HUES48 (cell line): ENCODE data around the gene CD74.
"Not testable (repeated sequence)": the region's sequence is repeated elsewhere in the genome, so short reads cannot be mapped to it uniquely, and the experiment has no call there.

ENCODE experiments used
- H3K27ac ChIP-seq: one replicate; pipeline ENCODE4 v1.7.0; 2013; ENCODE audit warnings: low read depth, low read length, inconsistent platforms
- H3K27me3 ChIP-seq: 2 replicates; pipeline ENCODE4 v1.6.1; 2013; ENCODE audit warnings: mild to moderate bottlenecking, low read length; ENCODE audit not compliant: control insufficient read depth, insufficient read depth
- H3K36me3 ChIP-seq: 2 replicates; pipeline ENCODE4 v1.6.1; 2013; ENCODE audit warnings: low read length; ENCODE audit not compliant: control insufficient read depth, insufficient read depth
- H3K4me1 ChIP-seq: 2 replicates; pipeline ENCODE4 v1.6.1; 2013; ENCODE audit warnings: mild to moderate bottlenecking, low read length; ENCODE audit not compliant: control insufficient read depth, insufficient read depth
- H3K4me3 ChIP-seq: 2 replicates; pipeline ENCODE4 v1.5.1; 2013; ENCODE audit warnings: mild to moderate bottlenecking, low read depth, low read length
- H3K9ac ChIP-seq: 2 replicates; pipeline ENCODE4 v1.6.1; 2013; ENCODE audit warnings: mild to moderate bottlenecking, low read depth, low read length, moderate library complexity
- H3K9me3 ChIP-seq: 2 replicates; pipeline ENCODE4 v1.6.1; 2013; ENCODE audit warnings: low read length; ENCODE audit not compliant: control insufficient read depth, insufficient read depth

The CD74 gene

GRCh38 chr5:150412319-150413175 is at the start of gene CD74:
TSS of gene CD74 (minus strand) at chr5:150412910. CDS start at chr5:150412749, 161 bp downstream.
- no peaks in the 10 kb centered on the region for H3K27me3 ChIP-seq
- H3K4me3 ChIP-seq: peak within 1 kb of the TSS; percentile 50; the same call in 1 of the 2 replicates
- 0 out of 2 replicates have a peak within 1 kb of the TSS, but pooled peaks have one; percentile 11 for H3K9ac ChIP-seq
- H3K27ac ChIP-seq: peak within 1 kb of the TSS; percentile 46
- peaks cover 27% of the 10 kb centered on the region for H3K4me1 ChIP-seq
- H3K9me3 ChIP-seq: no peaks in the 10 kb centered on the region
- H3K36me3 ChIP-seq: no peaks in the 10 kb centered on the region

- Histone ChIP-seq H3K9ac (no peak overlapping the region), H3K4me1 (peaks cover 41% of the 10 kb centered on the region), H3K27ac (peak overlapping the region; percentile 70), H3K9me3 (no peaks in the 10 kb centered on the region), H3K27me3 (no peaks in the 10 kb centered on the region), H3K36me3 (no peaks in the 10 kb centered on the region), H3K4me3 (no peak overlapping the region)
Measured at GRCh38 chr5:150461231-150461630, 48.5 kb upstream of the CD74 start.

GRCh38 chr5:150460781-150461180 is 48.1 kb upstream of the CD74 start:
- no peaks in the 10 kb centered on the region for H3K9me3 ChIP-seq
- no peak overlapping the region for H3K9ac ChIP-seq
- peak overlapping the region; percentile 70 for H3K27ac ChIP-seq
- no peaks in the 10 kb centered on the region for H3K36me3 ChIP-seq
- peaks cover 41% of the 10 kb centered on the region for H3K4me1 ChIP-seq
- H3K27me3 ChIP-seq: no peaks in the 10 kb centered on the region
- H3K4me3 ChIP-seq: no peak overlapping the region

- no peak overlapping the region for H3K4me3 ChIP-seq
- H3K27me3 ChIP-seq: no peaks in the 10 kb centered on the region
- no peak overlapping the region for H3K9ac ChIP-seq
- H3K27ac ChIP-seq: no peak overlapping the region
- peaks cover 37% of the 10 kb centered on the region for H3K4me1 ChIP-seq
- H3K36me3 ChIP-seq: no peaks in the 10 kb centered on the region
- H3K9me3 ChIP-seq: no peaks in the 10 kb centered on the region
Measured at GRCh38 chr5:150458802-150459557, 46.3 kb upstream of the CD74 start.

GRCh38 chr5:150457562-150458240 is 45.0 kb upstream of the CD74 start:
- no peaks in the 10 kb centered on the region for H3K27me3 ChIP-seq
- no peak overlapping the region for H3K27ac ChIP-seq
- no peaks in the 10 kb centered on the region for H3K36me3 ChIP-seq
- H3K9me3 ChIP-seq: no peaks in the 10 kb centered on the region
- no peak overlapping the region for H3K4me3 ChIP-seq
- H3K9ac ChIP-seq: no peak overlapping the region
- peaks cover 31% of the 10 kb centered on the region for H3K4me1 ChIP-seq

- Histone ChIP-seq H3K9me3 (no peaks in the 10 kb centered on the region), H3K36me3 (no peaks in the 10 kb centered on the region), H3K27ac (no peak overlapping the region), H3K4me3 (no peak overlapping the region), H3K9ac (no peak overlapping the region), H3K27me3 (no peaks in the 10 kb centered on the region), H3K4me1 (peaks cover 31% of the 10 kb centered on the region)
Measured at GRCh38 chr5:150457121-150457520, 44.4 kb upstream of the CD74 start.

- Histone ChIP-seq H3K27me3 (no peaks in the 10 kb centered on the region), H3K4me3 (no peak overlapping the region), H3K36me3 (no peaks in the 10 kb centered on the region), H3K9ac (no peak overlapping the region), H3K27ac (no peak overlapping the region), H3K4me1 (peaks cover 19% of the 10 kb centered on the region), H3K9me3 (no peaks in the 10 kb centered on the region)
Measured at GRCh38 chr5:150454492-150455229, 42.0 kb upstream of the CD74 start.

- H3K4me1 ChIP-seq: peaks cover 12% of the 10 kb centered on the region
- H3K9ac ChIP-seq: not testable (repeated sequence)
Measured at GRCh38 chr5:150454027-150454426, 41.3 kb upstream of the CD74 start.

GRCh38 chr5:150452914-150453313 is 40.2 kb upstream of the CD74 start:
- no peak overlapping the region for H3K9ac ChIP-seq
- H3K27ac ChIP-seq: no peak overlapping the region
- peaks cover 9% of the 10 kb centered on the region for H3K36me3 ChIP-seq
- H3K4me1 ChIP-seq: peaks cover 17% of the 10 kb centered on the region
- H3K9me3 ChIP-seq: no peaks in the 10 kb centered on the region
- no peak overlapping the region for H3K4me3 ChIP-seq
- H3K27me3 ChIP-seq: no peaks in the 10 kb centered on the region

More at GRCh38 chr5:150454027-150454426, 41.3 kb upstream of the CD74 start:
- H3K27me3 ChIP-seq, H3K4me3 ChIP-seq, H3K27ac ChIP-seq, H3K9me3 ChIP-seq, H3K36me3 ChIP-seq: not testable (repeated sequence)

- Histone ChIP-seq H3K27me3 (no peaks in the 10 kb centered on the region), H3K36me3 (peaks cover 23% of the 10 kb centered on the region), H3K9ac (no peak overlapping the region), H3K4me1 (peaks cover 14% of the 10 kb centered on the region), H3K9me3 (no peaks in the 10 kb centered on the region), H3K27ac (no peak overlapping the region), H3K4me3 (no peak overlapping the region)
Measured at GRCh38 chr5:150451594-150451993, 38.9 kb upstream of the CD74 start.
